ENCODE results near the gene PDE2A.

GRCh38 chr11:72623052-72623451 lies 51.2 kb downstream of the PDE2A start:
- no peak for TF ChIP-seq CTCF (IDR thresholded peaks at IDR 0.05)
- TF ChIP-seq RORB (CRISPR knock-in tag; IDR thresholded peaks at IDR 0.05) = no peak
- TF ChIP-seq ERG (CRISPR knock-in tag; IDR thresholded peaks at IDR 0.05) = no peak
- TF ChIP-seq PRDM15 (CRISPR knock-in tag; IDR thresholded peaks at IDR 0.05) = no peak
- TF ChIP-seq FOXK1 (CRISPR knock-in tag; IDR thresholded peaks at IDR 0.05) = no peak
- TF ChIP-seq GABPB1 (CRISPR knock-in tag; IDR thresholded peaks at IDR 0.05) = no peak
- no peak for TF ChIP-seq ATF2 (CRISPR knock-in tag; IDR thresholded peaks at IDR 0.05; ENCODE audit: borderline replicate concordance, low read depth)
- TF ChIP-seq CREM (CRISPR knock-in tag; IDR thresholded peaks at IDR 0.05) = no peak
- no peak for TF ChIP-seq HMGXB4 (CRISPR knock-in tag; IDR thresholded peaks at IDR 0.05)

All from WTC11 (cell line).